Heart left ventricle (tissue), 16 donors: ENCODE measurements around the gene PAK1. TPM values are rescaled to one million over a fixed set of nuclear protein-coding genes. Genes with fewer than 3 reads are reported as not detected.

Source experiments
- ATAC-seq, 4 donors: fragments of 200-7000 bp; cut with Tn5 transposase; one replicate each; pipeline ENCODE4 v1.9.1; 2020 to 2022; ENCODE audit warnings: moderate library complexity in 4 of 4, mild to moderate bottlenecking in 3 of 4, moderate number of reproducible peaks in 1 of 4
- DNase-seq, 5 donors: peaks; one replicate each; pipeline ENCODE4 v3.0.0-alpha.2; 2020
- H3K27ac ChIP-seq, 12 donors: fragments of 200-600 bp; sonication (generic) in 4 of 12; one replicate each; pipeline versions ENCODE4 v1.5.0 to v1.8.0; 2016 to 2022; ENCODE audit warnings: mild to moderate bottlenecking in 2 of 12
- H3K27me3 ChIP-seq, 9 donors: fragments of 200-600 bp; sonication (generic) in 2 of 9; one replicate each; pipeline versions ENCODE4 v1.5.1 to v1.8.0; 2016 to 2022; ENCODE audit warnings: mild to moderate bottlenecking in 3 of 9
- H3K36me3 ChIP-seq, 9 donors: fragments of 200-600 bp; sonication (generic) in 2 of 9; one replicate each; pipeline versions ENCODE4 v1.5.0 to v1.8.0; 2018 to 2022; ENCODE audit warnings: mild to moderate bottlenecking in 2 of 9
- H3K4me1 ChIP-seq, 12 donors: fragments of 200-600 bp; sonication (generic) in 4 of 12; one replicate each; pipeline versions ENCODE4 v1.5.0 to v1.8.0; 2016 to 2022; ENCODE audit warnings: mild to moderate bottlenecking in 3 of 12
- H3K4me3 ChIP-seq, 12 donors: fragments of 200-600 bp; sonication (generic) in 4 of 12; one replicate each; pipeline versions ENCODE4 v1.5.0 to v1.8.0; 2017 to 2022; ENCODE audit warnings: mild to moderate bottlenecking in 9 of 12, moderate library complexity in 4 of 12
- H3K9me3 ChIP-seq, 12 donors: fragments of 200-600 bp; sonication (generic) in 4 of 12; one replicate each; pipeline versions ENCODE4 v1.5.0 to v1.8.0; 2016 to 2022; ENCODE audit warnings: mild to moderate bottlenecking in 1 of 12
- POLR2A ChIP-seq, 2 donors: fragments of 450-650 bp; IDR thresholded peaks; one replicate each; pipeline ENCODE4 v1.6.1; 2017; ENCODE audit warnings: antibody characterized with exemption in 2 of 2, mild to moderate bottlenecking in 2 of 2, moderate library complexity in 2 of 2
- WGBS, 4 donors: extraction: QIAGEN DNeasy Blood & Tissue Kit in 2 of 4; methylation state at CpG; one replicate each; pipeline versions ENCODE4 v1.1.5 to v1.1.7; 2013 to 2018; 5-methylcytosine and 5-hydroxymethylcytosine counted together
- intact Hi-C, 10 donors: fragments of 100-400 bp; cut with DNase I; formaldehyde crosslinking; loops; one replicate each; pipeline versions ENCODE4 v1.11.1 to v1.14.2; 2022
- polyA plus RNA-seq, 2 donors: library from polyadenylated mRNA; stranded (reverse); fragments of 200-250 nt; gene quantifications; one replicate each; pipeline ENCODE4 v1.2.3, GENCODE V29; 2013
- total RNA-seq, 9 donors: library from RNA; depleted of rRNA in 2 of 9; stranded (reverse); fragments of >200 nt in 2 of 9; fragmentation: NEBNext Ultra II Directional in 3 of 9; extraction: Animal tissue kit (Norgen Biotek cat#: 25700) in 3 of 9; gene quantifications; one replicate each; pipeline versions ENCODE4 v1.1.0 to v1.2.4, GENCODE V29; 2016 to 2023
- TF ChIP-seq, protein P1 (sequence below), 12 donors: fragments of 200-600 bp; sonication (generic) in 4 of 12; IDR thresholded peaks; one replicate each; pipeline versions ENCODE4 v1.5.0 to v1.8.0; 2018 to 2022; ENCODE audit warnings: antibody characterized with exemption in 12 of 12, mild to moderate bottlenecking in 5 of 12
- donor health status: ischemic (EF 13 %, LVEDD 7.1; RV severe dilation, severe dysfunction).
- donor health status: healthy with polysubstance abuse.
- donor health status: DM: no; HTN: yes; CAD: no.
- donor health status: DM: no; HTN: no; CAD: no.
- donor health status: ischemic (EF 25% LVEDD 6.9; RV normal size, moderate dysfunction).
- donor health status: ischemic (EF 25% LVEDD 5.7; RV mildly dilated, moderate dysfunction).
- donor health status: healthy.
- donor health status: DM: yes; HTN: yes; CAD: no.
- donor health status: ischemic (EF 35%, LVEDD 5.7; RV mildly dilated, moderate dysfunction).
- donor health status: nonischemic (EF 11% LVEDD 7.7; RV severe dilation, severe dysfunction).
- donor health status: DM: yes; HTN: yes; CAD: no.
- donor health status: PGD.
- donor health status: ischemic (EF 29% LVEDD 5.4; RV normal size, mild dysfunction).
- donor health status: nonischemic (EF 23%, LVEDD 6.1; RV moderate dilation, normal function).

PAK1 gene
- total and polyA plus RNA-seq, 11 donors, result 2.1 to 25.4 (median 5.9) TPM

DNA sequence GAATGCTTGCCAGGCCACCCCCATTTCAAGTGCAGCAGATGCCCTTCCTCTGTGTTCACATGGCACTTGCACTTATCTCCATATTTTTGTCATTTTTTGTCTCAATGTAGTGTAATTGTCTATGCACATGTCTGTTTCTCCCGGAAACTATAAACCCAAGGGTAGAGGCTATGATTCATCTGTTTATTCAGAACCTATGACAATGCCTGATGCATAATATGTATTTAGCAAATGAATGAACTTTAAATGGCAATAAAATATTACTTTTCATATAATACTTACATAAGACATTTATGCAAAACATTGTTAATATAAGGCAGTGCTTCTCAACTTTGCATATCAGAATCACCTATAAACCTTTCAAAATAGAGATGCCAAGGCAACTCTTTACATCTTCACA is 6.7 kb downstream of the PAK1 start:
- WGBS, 4 donors, result 67 to 73% (median 73%) methylated on average over 1 of the region's 1 CpG
- Histone ChIP-seq H3K36me3 (no peaks in the 10 kb centered on the region), H3K27me3 (no peaks in the 10 kb centered on the region), H3K27ac (no peak overlapping the region), H3K9me3 (no peaks in the 10 kb centered on the region), H3K4me1 (no peaks in the 10 kb centered on the region), H3K4me3 (no peak overlapping the region)
- intact Hi-C loops, result no loop called here
- TF ChIP-seq POLR2A (IDR thresholded peaks at IDR 0.05), result no peak
- TF ChIP-seq, protein P1, sequence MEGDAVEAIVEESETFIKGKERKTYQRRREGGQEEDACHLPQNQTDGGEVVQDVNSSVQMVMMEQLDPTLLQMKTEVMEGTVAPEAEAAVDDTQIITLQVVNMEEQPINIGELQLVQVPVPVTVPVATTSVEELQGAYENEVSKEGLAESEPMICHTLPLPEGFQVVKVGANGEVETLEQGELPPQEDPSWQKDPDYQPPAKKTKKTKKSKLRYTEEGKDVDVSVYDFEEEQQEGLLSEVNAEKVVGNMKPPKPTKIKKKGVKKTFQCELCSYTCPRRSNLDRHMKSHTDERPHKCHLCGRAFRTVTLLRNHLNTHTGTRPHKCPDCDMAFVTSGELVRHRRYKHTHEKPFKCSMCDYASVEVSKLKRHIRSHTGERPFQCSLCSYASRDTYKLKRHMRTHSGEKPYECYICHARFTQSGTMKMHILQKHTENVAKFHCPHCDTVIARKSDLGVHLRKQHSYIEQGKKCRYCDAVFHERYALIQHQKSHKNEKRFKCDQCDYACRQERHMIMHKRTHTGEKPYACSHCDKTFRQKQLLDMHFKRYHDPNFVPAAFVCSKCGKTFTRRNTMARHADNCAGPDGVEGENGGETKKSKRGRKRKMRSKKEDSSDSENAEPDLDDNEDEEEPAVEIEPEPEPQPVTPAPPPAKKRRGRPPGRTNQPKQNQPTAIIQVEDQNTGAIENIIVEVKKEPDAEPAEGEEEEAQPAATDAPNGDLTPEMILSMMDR (IDR thresholded peaks at IDR 0.05), result no peak
- DNase-seq (no peak), ATAC-seq (no peak)

DNA sequence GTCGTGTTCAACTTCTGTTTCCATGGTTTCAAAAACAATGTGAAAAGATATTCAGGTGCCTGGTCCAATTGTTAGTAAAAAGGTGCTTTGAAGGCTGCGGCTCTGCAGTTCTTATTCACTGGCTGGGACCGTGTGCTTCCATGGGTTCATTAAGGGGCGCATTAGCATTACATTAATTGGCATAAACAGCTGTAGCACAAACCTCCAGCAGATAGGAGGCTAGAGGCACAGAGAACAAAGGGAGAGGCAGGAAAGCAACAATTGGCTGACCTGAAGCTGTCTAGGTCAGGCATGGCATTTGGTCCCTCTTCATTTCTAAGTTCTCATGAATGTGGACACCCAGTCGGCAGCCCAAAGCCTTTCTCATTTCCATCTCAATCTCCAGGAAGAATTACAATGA is 16.6 kb downstream of the PAK1 start:
- no peak overlapping the region for H3K27ac ChIP-seq
- no peaks in the 10 kb centered on the region for H3K36me3 ChIP-seq
- H3K27me3 ChIP-seq, result no peaks in the 10 kb centered on the region
- intact Hi-C loops, result no loop called here
- TF ChIP-seq, protein P1 (IDR thresholded peaks at IDR 0.05), result no peak
- TF ChIP-seq POLR2A (IDR thresholded peaks at IDR 0.05), result no peak
- no peaks in the 10 kb centered on the region for H3K9me3 ChIP-seq
- H3K4me3 ChIP-seq, result no peak overlapping the region
- WGBS, 4 donors, result 49 to 68% (median 60%) methylated on average over 5 of the region's 5 CpGs
- H3K4me1 ChIP-seq, result peaks cover 0 to 14% (median 1%) of the 10 kb centered on the region in 12 donors
- no peak for DNase-seq
- ATAC-seq, result no peak

DNA sequence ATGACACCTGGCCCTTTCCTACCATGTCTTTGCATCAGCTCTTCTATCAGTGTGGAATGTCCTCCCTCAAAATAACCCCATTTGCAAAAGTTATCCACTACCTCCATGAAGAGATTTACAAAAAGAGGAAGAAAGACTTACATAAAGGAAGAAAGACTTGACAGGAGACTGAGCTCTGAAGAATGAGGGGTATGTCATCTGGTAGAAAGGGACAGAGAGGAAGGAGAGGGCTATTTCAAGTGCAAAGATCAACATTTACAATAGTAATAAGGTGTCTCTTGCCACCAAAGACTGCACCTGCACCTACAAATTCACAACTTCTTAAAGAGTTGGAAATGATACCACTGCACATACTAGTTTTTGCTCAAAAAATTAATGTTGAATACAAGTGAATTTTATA is 18.2 kb downstream of the PAK1 start:
- Histone ChIP-seq H3K27ac (no peak overlapping the region), H3K4me1 (peaks cover 0 to 14% (median 1%) of the 10 kb centered on the region in 12 donors), H3K36me3 (no peaks in the 10 kb centered on the region), H3K9me3 (no peaks in the 10 kb centered on the region), H3K4me3 (no peak overlapping the region), H3K27me3 (no peaks in the 10 kb centered on the region)
- DNase-seq (no peak), ATAC-seq (no peak)
- intact Hi-C loops, result no loop called here
- TF ChIP-seq, protein P1 (IDR thresholded peaks at IDR 0.05), result no peak
- no peak for TF ChIP-seq POLR2A (IDR thresholded peaks at IDR 0.05)

DNA sequence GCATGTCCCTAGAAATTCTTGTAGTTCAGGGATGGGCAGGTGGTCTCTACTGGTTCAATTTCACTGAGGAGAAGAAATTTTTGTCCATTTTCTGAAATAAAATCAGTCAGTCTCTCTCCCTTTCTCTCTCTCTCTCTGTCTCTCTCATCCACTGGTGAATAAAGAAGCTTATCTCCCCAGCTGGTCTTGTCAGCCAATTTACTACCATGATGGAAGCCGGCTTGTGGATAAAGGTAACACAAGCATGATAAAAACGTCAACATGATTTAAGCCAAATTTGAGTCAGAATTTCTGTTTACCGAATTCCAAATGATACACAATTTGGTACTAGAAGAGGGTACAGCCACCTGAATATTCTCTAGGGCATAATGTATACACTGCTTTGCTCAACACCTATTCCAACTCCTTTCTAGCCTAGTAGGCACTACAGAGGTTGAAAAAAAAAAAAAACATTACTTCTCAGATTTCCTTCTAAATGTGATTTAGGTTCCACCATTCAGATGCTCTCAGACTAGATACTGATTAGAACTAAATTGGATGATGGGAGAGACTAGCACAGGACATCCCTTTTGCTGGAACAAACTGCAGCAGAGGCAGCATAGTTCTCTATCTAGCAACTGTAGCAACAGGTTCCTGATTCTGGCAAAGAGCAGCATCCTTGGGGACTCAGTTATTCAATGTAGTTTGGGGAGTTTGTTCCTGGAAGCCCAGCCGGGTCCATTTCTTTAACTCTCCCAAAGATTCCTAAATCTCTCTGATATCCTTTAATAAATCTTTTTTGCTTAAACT is 18.8 kb downstream of the PAK1 start:
- DNase-seq, result no peak
- intact Hi-C loops, result no loop called here
- Histone ChIP-seq H3K27me3 (no peaks in the 10 kb centered on the region), H3K36me3 (no peaks in the 10 kb centered on the region), H3K4me3 (no peak overlapping the region), H3K4me1 (peaks cover 0 to 14% (median 1%) of the 10 kb centered on the region in 12 donors), H3K27ac (no peak overlapping the region), H3K9me3 (no peaks in the 10 kb centered on the region)
- 18 to 72% (median 38%) methylated on average over 4 of the region's 4 CpGs for WGBS, 4 donors
- no peak for ATAC-seq
- TF ChIP-seq, protein P1 (IDR thresholded peaks at IDR 0.05), result no peak
- TF ChIP-seq POLR2A (IDR thresholded peaks at IDR 0.05), result no peak
